Measurements from ENCODE around the gene UNC50. TPM values are rescaled to one million over a fixed set of nuclear protein-coding genes. Genes with fewer than 3 reads are reported as not detected.

UNC50 gene
- polyA plus RNA-seq, 1 donor (not counting 4 experiments of a cell fraction or from before 2014, with no cell fraction given): 75.2 TPM

GRCh38 chr2:98577313-98577712 lies 31.1 kb upstream of the UNC50 start:
- H4K20me1 ChIP-seq (ENCODE audit: control insufficient read depth, extremely low read depth, insufficient read depth, low read length): no peaks in the 10 kb centered on the region
- TF ChIP-seq CTCF (optimal IDR thresholded peaks at IDR 0.05 in 1 of 3, IDR thresholded peaks at IDR 0.05 in 1 of 3, conservative IDR thresholded peaks at IDR 0.05 in 1 of 3; ENCODE audit: extremely low read depth in 1 of 3, insufficient read depth in 2 of 3, low read length in 3 of 3): peak in 1 of 3 experiments; percentile 29
- no peak for TF ChIP-seq EZH2 (IDR thresholded peaks at IDR 0.05; ENCODE audit: low read length)
- no peaks in the 10 kb centered on the region for H3K9me3 ChIP-seq (ENCODE audit: control insufficient read depth, low read depth, low read length)
- DNase-seq (ENCODE audit: low read depth, low spot score) (no peak), FAIRE-seq (no peak)
- dilution Hi-C loops (cut with MboI; ENCODE audit: extremely low pct_ligation_motif_present, low sequenced_read_pairs): no loop called here
- no peaks in the 10 kb centered on the region for H3K79me2 ChIP-seq (ENCODE audit: control insufficient read depth, insufficient read depth, low read length)
- H3K4me2 ChIP-seq (ENCODE audit: control insufficient read depth, extremely low read depth, insufficient read depth, low read depth, low read length): no peak overlapping the region
- H3K27ac ChIP-seq (ENCODE audit: control insufficient read depth, insufficient read depth, low read length): no peak overlapping the region
- no peaks in the 10 kb centered on the region for H3K9me1 ChIP-seq (ENCODE audit: control insufficient read depth, extremely low read depth, insufficient read depth, low read length)
- H3K36me3 ChIP-seq (ENCODE audit: control insufficient read depth in 2 of 2, extremely low read depth in 1 of 2, insufficient read depth in 2 of 2, low read length in 2 of 2): peaks cover 5 to 8% of the 10 kb centered on the region in 2 experiments
- H3K4me3 ChIP-seq (ENCODE audit: control insufficient read depth in 2 of 3, extremely low read depth in 1 of 3, insufficient read depth in 2 of 3, low read depth in 1 of 3, low read length in 3 of 3): no peak overlapping the region
- no peaks in the 10 kb centered on the region for H3K27me3 ChIP-seq (ENCODE audit: control insufficient read depth, extremely low read depth, insufficient read depth, low read length)
- H3K4me1 ChIP-seq (ENCODE audit: control insufficient read depth, extremely low read depth, insufficient read depth, low read length): no peaks in the 10 kb centered on the region
- no peak overlapping the region for H3K9ac ChIP-seq (ENCODE audit: control insufficient read depth, extremely low read depth, insufficient read depth, low read length)
- no peak overlapping the region for H2AFZ ChIP-seq (ENCODE audit: control insufficient read depth, low read length)

- dilution Hi-C loops (cut with MboI; ENCODE audit: extremely low pct_ligation_motif_present, low sequenced_read_pairs): no loop called here
Observed at GRCh38 chr2:98578231-98578630, 30.2 kb upstream of the UNC50 start.

More at GRCh38 chr2:98578231-98578630, 30.2 kb upstream of the UNC50 start:
- DNase-seq (ENCODE audit: low read depth, low spot score) (no peak), FAIRE-seq (no peak)
- H3K9ac ChIP-seq (ENCODE audit: control insufficient read depth, extremely low read depth, insufficient read depth, low read length): no peak overlapping the region
- no peak overlapping the region for H3K4me2 ChIP-seq (ENCODE audit: control insufficient read depth, extremely low read depth, insufficient read depth, low read depth, low read length)
- H3K4me3 ChIP-seq (ENCODE audit: control insufficient read depth in 2 of 3, extremely low read depth in 1 of 3, insufficient read depth in 2 of 3, low read depth in 1 of 3, low read length in 3 of 3): no peak overlapping the region
- no peak overlapping the region for H3K27ac ChIP-seq (ENCODE audit: control insufficient read depth, insufficient read depth, low read length)
- no peaks in the 10 kb centered on the region for H4K20me1 ChIP-seq (ENCODE audit: control insufficient read depth, extremely low read depth, insufficient read depth, low read length)
- H3K9me3 ChIP-seq (ENCODE audit: control insufficient read depth, low read depth, low read length): no peaks in the 10 kb centered on the region
- no peak overlapping the region for H2AFZ ChIP-seq (ENCODE audit: control insufficient read depth, low read length)
- no peaks in the 10 kb centered on the region for H3K79me2 ChIP-seq (ENCODE audit: control insufficient read depth, insufficient read depth, low read length)
- no peaks in the 10 kb centered on the region for H3K4me1 ChIP-seq (ENCODE audit: control insufficient read depth, extremely low read depth, insufficient read depth, low read length)
- TF ChIP-seq CTCF (optimal IDR thresholded peaks at IDR 0.05 in 1 of 3, IDR thresholded peaks at IDR 0.05 in 1 of 3, conservative IDR thresholded peaks at IDR 0.05 in 1 of 3; ENCODE audit: extremely low read depth in 1 of 3, insufficient read depth in 2 of 3, low read length in 3 of 3): no peak
- no peak for TF ChIP-seq EZH2 (IDR thresholded peaks at IDR 0.05; ENCODE audit: low read length)
- no peaks in the 10 kb centered on the region for H3K27me3 ChIP-seq (ENCODE audit: control insufficient read depth, extremely low read depth, insufficient read depth, low read length)
- no peaks in the 10 kb centered on the region for H3K9me1 ChIP-seq (ENCODE audit: control insufficient read depth, extremely low read depth, insufficient read depth, low read length)
- peaks cover 5 to 11% of the 10 kb centered on the region in 2 experiments for H3K36me3 ChIP-seq (ENCODE audit: control insufficient read depth in 2 of 2, extremely low read depth in 1 of 2, insufficient read depth in 2 of 2, low read length in 2 of 2)

All from keratinocyte (primary cell).